ENCODE data around the gene FBXL17. TPM values are rescaled to one million over a fixed set of nuclear protein-coding genes. Genes with fewer than 3 reads are reported as not detected.

Gene FBXL17
- 10.6 and 12.1 TPM in 2 replicates for total RNA-seq

DNA sequence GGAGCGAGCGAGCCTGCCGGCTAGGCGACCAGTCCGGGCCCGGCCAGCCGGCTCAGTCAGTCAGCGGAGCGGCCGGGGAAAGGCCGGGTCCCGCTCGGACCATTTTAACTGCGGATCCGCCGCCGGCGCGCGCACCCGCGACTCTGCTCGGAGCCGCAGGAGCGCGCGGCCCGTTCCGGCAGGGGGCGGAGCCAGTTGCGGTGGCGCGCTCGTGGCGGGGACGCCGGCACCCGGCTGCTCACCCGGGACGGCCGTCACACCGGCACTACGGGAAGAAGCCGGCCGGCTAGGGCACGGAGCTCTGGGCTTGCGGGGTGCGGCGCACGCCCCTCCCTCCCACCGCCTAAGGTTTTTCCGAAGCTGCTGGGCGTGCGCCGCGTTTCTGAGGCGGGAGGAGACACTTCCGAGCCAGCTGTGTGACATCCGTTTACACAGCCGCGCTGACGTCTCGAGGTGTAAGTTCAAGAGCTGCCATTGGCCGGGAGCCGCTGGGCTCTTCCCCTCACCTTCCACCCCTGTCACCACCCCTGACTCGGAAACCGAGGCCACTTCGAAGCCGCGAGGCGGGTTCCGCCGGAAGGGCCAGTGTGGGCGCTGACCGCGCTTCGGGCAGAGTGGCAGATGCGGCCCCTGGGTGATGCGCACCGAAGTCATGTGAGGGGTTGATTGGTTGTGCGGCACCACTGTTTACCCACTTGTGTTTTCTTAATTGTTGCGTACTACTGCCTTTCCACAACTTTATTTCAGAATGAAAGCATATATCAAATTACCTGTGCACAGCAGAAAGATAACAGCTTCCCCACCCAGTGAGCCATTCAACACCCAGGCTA is at the start of gene FBXL17:
Gene FBXL17 (minus strand): TSS at position 145 of the 830 bp plus-strand sequence.

Measured in bronchial smooth muscle cell (primary cell).